Type B pancreatic cell (in vitro differentiated cells): ENCODE measurements around the gene WNT3A. TPM values are rescaled to one million over a fixed set of nuclear protein-coding genes. Genes with fewer than 3 reads are reported as not detected.

Experiments used
- DNase-seq: peaks from one replicate; pipeline ENCODE4 v3.0.0; 2021; ENCODE audit warnings: mixed read lengths; ENCODE audit not compliant: unreplicated experiment; ENCODE audit errors: extremely low spot score
- H3K27ac Mint-ChIP-seq: 2 replicates; pipeline ENCODE4 v1.8.0; 2021; ENCODE audit warnings: mild to moderate bottlenecking, mixed read lengths
- H3K27me3 Mint-ChIP-seq: 2 replicates; pipeline ENCODE4 v1.8.0; 2021; ENCODE audit warnings: mixed read lengths
- H3K36me3 Mint-ChIP-seq: 2 replicates; pipeline ENCODE4 v1.8.0; 2021; ENCODE audit warnings: mixed read lengths
- H3K4me1 Mint-ChIP-seq: one replicate; pipeline ENCODE4 v1.8.0; 2021; ENCODE audit warnings: mixed read lengths; ENCODE audit not compliant: unreplicated experiment
- H3K4me3 Mint-ChIP-seq: 2 replicates; pipeline ENCODE4 v1.8.0; 2021; ENCODE audit warnings: mild to moderate bottlenecking, mixed read lengths
- H3K9me3 Mint-ChIP-seq: 2 replicates; pipeline ENCODE4 v1.8.0; 2021; ENCODE audit warnings: mixed read lengths
- CTCF ChIP-seq: fragments of 200-600 bp; sonication (generic); conservative IDR thresholded peaks from 2 replicates; pipeline ENCODE4 v1.5.0; 2021; ENCODE audit warnings: antibody characterized with exemption, mild to moderate bottlenecking
- total RNA-seq: library from RNA; stranded (reverse); gene quantifications from 2 replicates; pipeline ENCODE4 v1.2.1, GENCODE V29; 2021; ENCODE audit warnings: low replicate concordance

WNT3A gene
- total RNA-seq, 1 donor from 2014 or later = 6.4 TPM

- peaks cover 10% of the 10 kb centered on the region for H3K27me3 Mint-ChIP-seq
- no peak overlapping the region for H3K27ac Mint-ChIP-seq
- H3K9me3 Mint-ChIP-seq = no peaks in the 10 kb centered on the region
- no peak for TF ChIP-seq CTCF
- DNase-seq = no peak
- peaks cover 5% of the 10 kb centered on the region for H3K4me1 Mint-ChIP-seq
- H3K4me3 Mint-ChIP-seq = peak overlapping the region; percentile 24
- no peaks in the 10 kb centered on the region for H3K36me3 Mint-ChIP-seq
These were observed 71.0 kb downstream of the WNT3A start for GRCh38 chr1:228077565-228078330.

GRCh38 chr1:228079013-228079412 is 72.2 kb downstream of the WNT3A start:
- peaks cover 9% of the 10 kb centered on the region for H3K27me3 Mint-ChIP-seq
- H3K4me1 Mint-ChIP-seq = peaks cover 8% of the 10 kb centered on the region
- H3K36me3 Mint-ChIP-seq = no peaks in the 10 kb centered on the region
- TF ChIP-seq CTCF = no peak
- H3K9me3 Mint-ChIP-seq = no peaks in the 10 kb centered on the region
- peak overlapping the region; percentile 59 for H3K27ac Mint-ChIP-seq
- H3K4me3 Mint-ChIP-seq = no peak overlapping the region
- no peak for DNase-seq

GRCh38 chr1:228079601-228080263 is 72.9 kb downstream of the WNT3A start:
- Mint-ChIP-seq H3K36me3 (no peaks in the 10 kb centered on the region), H3K4me1 (peaks cover 11% of the 10 kb centered on the region), H3K27ac (peak overlapping the region; percentile 59), H3K9me3 (no peaks in the 10 kb centered on the region), H3K27me3 (peaks cover 4% of the 10 kb centered on the region), H3K4me3 (no peak overlapping the region)
- DNase-seq = no peak
- no peak for TF ChIP-seq CTCF

GRCh38 chr1:228081144-228081543 is 74.3 kb downstream of the WNT3A start:
- Mint-ChIP-seq H3K4me1 (peaks cover 21% of the 10 kb centered on the region), H3K27me3 (peaks cover 4% of the 10 kb centered on the region), H3K9me3 (no peaks in the 10 kb centered on the region), H3K36me3 (no peaks in the 10 kb centered on the region), H3K4me3 (peak overlapping the region; percentile 85), H3K27ac (peak overlapping the region; percentile 77)
- DNase-seq = no peak
- no peak for TF ChIP-seq CTCF

- no peak for DNase-seq
- H3K27ac Mint-ChIP-seq = peak overlapping the region; percentile 77
- no peaks in the 10 kb centered on the region for H3K36me3 Mint-ChIP-seq
- peak overlapping the region; percentile 85 for H3K4me3 Mint-ChIP-seq
- peaks cover 24% of the 10 kb centered on the region for H3K4me1 Mint-ChIP-seq
- no peak for TF ChIP-seq CTCF
- peaks cover 4% of the 10 kb centered on the region for H3K27me3 Mint-ChIP-seq
- no peaks in the 10 kb centered on the region for H3K9me3 Mint-ChIP-seq
These were observed 74.9 kb downstream of the WNT3A start for GRCh38 chr1:228081578-228082213.
